ENCODE data around the gene HCST.

HCST gene

DNA sequence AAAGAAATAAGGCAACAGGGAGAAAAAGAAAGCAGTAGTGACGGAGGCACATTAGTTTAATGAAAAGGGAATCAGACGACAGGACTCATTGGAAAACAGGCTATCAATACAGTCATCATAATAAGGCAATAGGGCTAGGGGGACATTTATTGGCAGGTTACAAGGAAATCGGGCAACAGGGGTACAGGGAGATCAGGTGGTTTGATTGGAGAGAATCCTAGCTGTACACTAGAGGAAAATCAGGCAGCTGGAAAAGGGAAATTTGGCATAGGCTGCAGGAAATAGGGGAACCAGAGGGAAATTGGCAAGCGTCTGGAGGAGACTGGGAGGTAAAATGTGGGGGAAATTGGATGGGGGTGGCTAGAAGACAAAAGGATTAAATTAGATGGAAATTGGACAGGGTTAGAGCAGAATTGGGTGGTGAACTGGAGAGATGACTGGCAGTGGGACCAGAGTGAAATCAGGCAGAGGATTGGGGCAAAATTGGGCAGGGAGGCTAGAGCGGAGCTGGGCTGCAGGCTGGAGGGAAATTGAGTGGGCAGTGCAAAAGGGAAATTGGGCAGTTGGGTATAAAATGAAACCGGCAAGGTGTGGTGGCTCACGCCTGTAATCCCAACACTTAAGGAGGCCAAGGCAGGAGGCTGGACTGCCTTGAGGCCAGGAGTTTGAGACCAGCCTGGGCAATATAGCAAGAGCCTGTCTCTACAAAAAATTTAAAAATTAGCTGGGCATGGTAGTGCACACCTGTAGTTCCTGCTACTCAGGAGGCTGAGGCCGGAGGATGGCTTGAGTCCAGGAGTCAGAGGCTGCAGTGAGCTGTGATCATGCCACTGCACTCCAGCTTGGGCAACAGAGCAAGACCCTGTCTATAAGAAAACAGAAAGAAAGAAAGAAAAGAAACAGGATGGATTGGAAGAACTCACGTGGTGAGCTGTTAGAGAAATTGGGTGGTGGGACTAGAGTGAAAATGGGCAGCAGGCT is 41.3 kb downstream of the HCST start:
- TF ChIP-seq CTCF (IDR thresholded peaks at IDR 0.05), result no peak

DNA sequence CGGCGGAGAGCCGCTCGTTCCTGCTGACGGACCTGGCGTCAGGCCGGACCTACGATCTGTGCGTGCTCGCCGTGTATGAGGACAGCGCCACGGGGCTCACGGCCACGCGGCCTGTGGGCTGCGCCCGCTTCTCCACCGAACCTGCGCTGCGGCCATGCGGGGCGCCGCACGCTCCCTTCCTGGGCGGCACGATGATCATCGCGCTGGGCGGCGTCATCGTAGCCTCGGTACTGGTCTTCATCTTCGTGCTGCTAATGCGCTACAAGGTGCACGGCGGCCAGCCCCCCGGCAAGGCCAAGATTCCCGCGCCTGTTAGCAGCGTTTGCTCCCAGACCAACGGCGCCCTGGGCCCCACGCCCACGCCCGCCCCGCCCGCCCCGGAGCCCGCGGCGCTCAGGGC is 42.2 kb downstream of the HCST start:
- no peak for TF ChIP-seq CTCF (IDR thresholded peaks at IDR 0.05)

- TF ChIP-seq CTCF (IDR thresholded peaks at IDR 0.05), result no peak
Observed at GRCh38 chr19:35945121-35945790, 42.9 kb downstream of the HCST start.

DNA sequence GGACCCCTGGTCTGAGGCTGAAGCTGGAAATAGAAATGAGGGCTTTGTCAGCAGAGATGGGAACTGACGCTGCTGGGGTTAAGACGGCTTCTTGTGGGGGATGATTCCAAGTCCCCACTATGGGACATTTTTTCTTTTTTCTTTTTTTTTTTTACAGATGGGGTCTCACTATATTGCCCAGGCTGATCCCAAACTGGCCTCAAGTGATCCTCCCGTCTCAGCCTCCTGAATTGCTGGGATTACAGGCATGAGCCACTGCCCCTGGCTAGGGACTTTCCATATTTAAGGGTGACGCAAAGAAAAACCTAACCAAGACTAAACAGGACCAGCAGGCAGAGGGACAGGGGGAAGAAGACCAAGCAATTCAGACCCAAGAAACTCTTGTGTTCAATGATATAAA is 43.9 kb downstream of the HCST start:
- no peak for TF ChIP-seq CTCF (IDR thresholded peaks at IDR 0.05)

GRCh38 chr19:35949131-35949530 is 46.8 kb downstream of the HCST start:
- TF ChIP-seq CTCF (IDR thresholded peaks at IDR 0.05), result no peak

Data from LNCAP (cell line).